ENCODE measurements around the gene SCLT1.
"Not testable (repeated sequence)": the region's sequence is repeated elsewhere in the genome, so short reads cannot be mapped to it uniquely, and the experiment has no call there.

GRCh38 chr4:129069537-129069936, 23.8 kb downstream of the SCLT1 start:
- not testable (repeated sequence) for TF ChIP-seq CTCF (conservative IDR thresholded peaks at IDR 0.05; ENCODE audit: low read depth, low read length); FOS (IDR thresholded peaks at IDR 0.05; ENCODE audit: low read depth, low read length); RAD21 (IDR thresholded peaks at IDR 0.05; ENCODE audit: low read length); CEBPB (IDR thresholded peaks at IDR 0.05; ENCODE audit: low read depth, low read length); POLR2A (IDR thresholded peaks at IDR 0.05; ENCODE audit: low read depth, low read length); RCOR1 (IDR thresholded peaks at IDR 0.05; ENCODE audit: insufficient replicate concordance, low read length); SMC3 (IDR thresholded peaks at IDR 0.05; ENCODE audit: low read depth, low read length); RFX5 (IDR thresholded peaks at IDR 0.05; ENCODE audit: low read depth, low read length); MAFK (IDR thresholded peaks at IDR 0.05; ENCODE audit: low read depth, low read length); BHLHE40 (IDR thresholded peaks at IDR 0.05; ENCODE audit: low read depth, low read length)
- TF ChIP-seq, protein P1, sequence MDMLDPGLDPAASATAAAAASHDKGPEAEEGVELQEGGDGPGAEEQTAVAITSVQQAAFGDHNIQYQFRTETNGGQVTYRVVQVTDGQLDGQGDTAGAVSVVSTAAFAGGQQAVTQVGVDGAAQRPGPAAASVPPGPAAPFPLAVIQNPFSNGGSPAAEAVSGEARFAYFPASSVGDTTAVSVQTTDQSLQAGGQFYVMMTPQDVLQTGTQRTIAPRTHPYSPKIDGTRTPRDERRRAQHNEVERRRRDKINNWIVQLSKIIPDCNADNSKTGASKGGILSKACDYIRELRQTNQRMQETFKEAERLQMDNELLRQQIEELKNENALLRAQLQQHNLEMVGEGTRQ (IDR thresholded peaks at IDR 0.05; ENCODE audit: low read depth, low read length), result not testable (repeated sequence)
